ENCODE results near the gene PIAS1. TPM values are rescaled to one million over a fixed set of nuclear protein-coding genes. Genes with fewer than 3 reads are reported as not detected.

PIAS1 gene
- total and polyA plus RNA-seq, 9 of the 15 experiments (the other 6 are each of a cell fraction or from before 2014, with no cell fraction given): 18.0 to 59.1 (median 28.5) TPM

DNA sequence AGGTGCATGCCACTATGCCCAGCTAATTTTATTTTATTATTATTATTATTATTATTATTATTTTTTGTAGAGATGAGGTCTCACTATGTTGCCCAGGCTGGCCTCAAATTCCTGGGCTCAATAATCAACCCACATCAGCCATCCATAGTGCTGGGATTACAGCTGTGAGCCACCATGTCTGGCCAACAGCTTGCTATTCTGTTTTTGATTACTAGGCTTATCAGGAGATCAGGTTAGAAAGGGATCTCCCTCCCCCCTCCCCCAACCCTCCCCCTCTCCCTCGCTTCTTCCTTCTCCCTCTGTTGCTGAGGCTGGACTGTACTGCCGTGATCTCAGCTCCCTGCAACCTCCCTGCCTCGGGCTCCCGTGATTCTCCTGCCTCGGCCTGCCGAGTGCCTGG, 166.9 kb downstream of the PIAS1 start:
- TF ChIP-seq, protein P1, sequence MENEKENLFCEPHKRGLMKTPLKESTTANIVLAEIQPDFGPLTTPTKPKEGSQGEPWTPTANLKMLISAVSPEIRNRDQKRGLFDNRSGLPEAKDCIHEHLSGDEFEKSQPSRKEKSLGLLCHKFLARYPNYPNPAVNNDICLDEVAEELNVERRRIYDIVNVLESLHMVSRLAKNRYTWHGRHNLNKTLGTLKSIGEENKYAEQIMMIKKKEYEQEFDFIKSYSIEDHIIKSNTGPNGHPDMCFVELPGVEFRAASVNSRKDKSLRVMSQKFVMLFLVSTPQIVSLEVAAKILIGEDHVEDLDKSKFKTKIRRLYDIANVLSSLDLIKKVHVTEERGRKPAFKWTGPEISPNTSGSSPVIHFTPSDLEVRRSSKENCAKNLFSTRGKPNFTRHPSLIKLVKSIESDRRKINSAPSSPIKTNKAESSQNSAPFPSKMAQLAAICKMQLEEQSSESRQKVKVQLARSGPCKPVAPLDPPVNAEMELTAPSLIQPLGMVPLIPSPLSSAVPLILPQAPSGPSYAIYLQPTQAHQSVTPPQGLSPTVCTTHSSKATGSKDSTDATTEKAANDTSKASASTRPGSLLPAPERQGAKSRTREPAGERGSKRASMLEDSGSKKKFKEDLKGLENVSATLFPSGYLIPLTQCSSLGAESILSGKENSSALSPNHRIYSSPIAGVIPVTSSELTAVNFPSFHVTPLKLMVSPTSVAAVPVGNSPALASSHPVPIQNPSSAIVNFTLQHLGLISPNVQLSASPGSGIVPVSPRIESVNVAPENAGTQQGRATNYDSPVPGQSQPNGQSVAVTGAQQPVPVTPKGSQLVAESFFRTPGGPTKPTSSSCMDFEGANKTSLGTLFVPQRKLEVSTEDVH (IDR thresholded peaks at IDR 0.05; ENCODE audit: low read depth, partially characterized antibody): no peak
- TF ChIP-seq ZNF316 (IDR thresholded peaks at IDR 0.05) (no peak), ZNF561 (CRISPR knock-in tag; conservative IDR thresholded peaks at IDR 0.05) (no peak), ZBTB1 (CRISPR knock-in tag; IDR thresholded peaks at IDR 0.05; ENCODE audit: borderline replicate concordance, low read depth) (no peak), NR2C1 (IDR thresholded peaks at IDR 0.05) (no peak), NR2C1 (tag; IDR thresholded peaks at IDR 0.05) (no peak), ZNF3 (CRISPR knock-in tag; IDR thresholded peaks at IDR 0.05) (no peak), ZNF592 (IDR thresholded peaks at IDR 0.05) (no peak)
- TF ChIP-seq, protein P2, sequence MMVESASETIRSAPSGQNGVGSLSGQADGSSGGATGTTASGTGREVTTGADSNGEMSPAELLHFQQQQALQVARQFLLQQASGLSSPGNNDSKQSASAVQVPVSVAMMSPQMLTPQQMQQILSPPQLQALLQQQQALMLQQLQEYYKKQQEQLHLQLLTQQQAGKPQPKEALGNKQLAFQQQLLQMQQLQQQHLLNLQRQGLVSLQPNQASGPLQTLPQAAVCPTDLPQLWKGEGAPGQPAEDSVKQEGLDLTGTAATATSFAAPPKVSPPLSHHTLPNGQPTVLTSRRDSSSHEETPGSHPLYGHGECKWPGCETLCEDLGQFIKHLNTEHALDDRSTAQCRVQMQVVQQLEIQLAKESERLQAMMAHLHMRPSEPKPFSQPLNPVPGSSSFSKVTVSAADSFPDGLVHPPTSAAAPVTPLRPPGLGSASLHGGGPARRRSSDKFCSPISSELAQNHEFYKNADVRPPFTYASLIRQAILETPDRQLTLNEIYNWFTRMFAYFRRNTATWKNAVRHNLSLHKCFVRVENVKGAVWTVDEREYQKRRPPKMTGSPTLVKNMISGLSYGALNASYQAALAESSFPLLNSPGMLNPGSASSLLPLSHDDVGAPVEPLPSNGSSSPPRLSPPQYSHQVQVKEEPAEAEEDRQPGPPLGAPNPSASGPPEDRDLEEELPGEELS (CRISPR knock-in tag; IDR thresholded peaks at IDR 0.05; ENCODE audit: borderline replicate concordance): no peak
- TF ChIP-seq, protein P3, sequence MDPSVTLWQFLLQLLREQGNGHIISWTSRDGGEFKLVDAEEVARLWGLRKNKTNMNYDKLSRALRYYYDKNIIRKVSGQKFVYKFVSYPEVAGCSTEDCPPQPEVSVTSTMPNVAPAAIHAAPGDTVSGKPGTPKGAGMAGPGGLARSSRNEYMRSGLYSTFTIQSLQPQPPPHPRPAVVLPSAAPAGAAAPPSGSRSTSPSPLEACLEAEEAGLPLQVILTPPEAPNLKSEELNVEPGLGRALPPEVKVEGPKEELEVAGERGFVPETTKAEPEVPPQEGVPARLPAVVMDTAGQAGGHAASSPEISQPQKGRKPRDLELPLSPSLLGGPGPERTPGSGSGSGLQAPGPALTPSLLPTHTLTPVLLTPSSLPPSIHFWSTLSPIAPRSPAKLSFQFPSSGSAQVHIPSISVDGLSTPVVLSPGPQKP (CRISPR knock-in tag; IDR thresholded peaks at IDR 0.05): no peak
- peaks cover 59% of the 10 kb centered on the region for H3K36me3 ChIP-seq (ENCODE audit: control insufficient read depth, insufficient read depth, low read length)
- peaks cover 13 to 18% of the 10 kb centered on the region in 2 experiments; a peak in 4 of 5 replicates for H3K4me1 ChIP-seq (replicated peaks in 1 of 2; ENCODE audit: control insufficient read depth in 2 of 2, insufficient read depth in 2 of 2, low read length in 2 of 2)
- H3K27ac ChIP-seq (ENCODE audit: extremely low read depth, low read depth, low read length): no peak overlapping the region
- DNase-seq (ENCODE audit: extremely low read depth in 1 of 4, low spot score in 3 of 4) (peak in 2 of 4 experiments; percentile 18 to 21), FAIRE-seq (no peak), ATAC-seq (no peak)
- peaks cover 17% of the 10 kb centered on the region for H3K9me1 ChIP-seq (ENCODE audit: control insufficient read depth, insufficient read depth, low read length)
- ChIA-PET POLR2A (interaction anchor here (1.0 to 3.5 kb wide), 3 partner anchors 8 to 32 kb away, joined by 3 to 18 read pairs (median 3); partner anchors contain the start of gene CLN6), CTCF (ENCODE audit: low intra/inter-chr PET ratio) (no interaction called here)
- peaks cover 80% of the 10 kb centered on the region for H3K79me2 ChIP-seq (ENCODE audit: control insufficient read depth, insufficient read depth, low read length)
- intact Hi-C loops (cut with micrococcal nuclease) (no loop called here), in situ Hi-C loops (cut with MboI) (no loop called here)
- BruUV-seq (replicated peaks): no TSS peak
- no peaks in the 10 kb centered on the region for H3K27me3 ChIP-seq (ENCODE audit: control insufficient read depth in 2 of 2, insufficient read depth in 2 of 2, low read length in 2 of 2)
- H3K9me3 ChIP-seq (replicated peaks; ENCODE audit: control insufficient read depth, insufficient read depth, low read depth, low read length): no peaks in the 10 kb centered on the region
- no peak overlapping the region for H2AFZ ChIP-seq (ENCODE audit: low read depth, low read length)
- WGBS (ENCODE audit: insufficient coverage, low coverage, missing lambda C conversion rate): 81% methylated on average over 4 of the region's 6 CpGs
- H3K9ac ChIP-seq (ENCODE audit: insufficient read depth in 1 of 2, low read depth in 2 of 2, low read length in 2 of 2): no peak overlapping the region
- no peak overlapping the region for H3K4me3 ChIP-seq
- H4K20me1 ChIP-seq (replicated peaks; ENCODE audit: control insufficient read depth, insufficient read depth, low read length): peaks cover 10% of the 10 kb centered on the region
- no peak overlapping the region for H3K4me2 ChIP-seq (ENCODE audit: insufficient read depth, low read length)

Data from K562 (cell line).